GM19193 (cell line): ENCODE data around the gene AQP3.

Source experiments
- POLR2A ChIP-seq: IDR thresholded peaks from 4 replicates; pipeline ENCODE4 v1.6.1; 2011; ENCODE audit not compliant: insufficient read depth, insufficient read length; ENCODE audit errors: extremely low read depth

The AQP3 gene

GRCh38 chr9:33467526-33467925 lies 20.1 kb upstream of the AQP3 start:
- TF ChIP-seq POLR2A, result no peak

- no peak for TF ChIP-seq POLR2A
Observed at GRCh38 chr9:33466565-33467495, 19.4 kb upstream of the AQP3 start.

- no peak for TF ChIP-seq POLR2A
Observed at GRCh38 chr9:33465596-33466564, 18.5 kb upstream of the AQP3 start.

DNA sequence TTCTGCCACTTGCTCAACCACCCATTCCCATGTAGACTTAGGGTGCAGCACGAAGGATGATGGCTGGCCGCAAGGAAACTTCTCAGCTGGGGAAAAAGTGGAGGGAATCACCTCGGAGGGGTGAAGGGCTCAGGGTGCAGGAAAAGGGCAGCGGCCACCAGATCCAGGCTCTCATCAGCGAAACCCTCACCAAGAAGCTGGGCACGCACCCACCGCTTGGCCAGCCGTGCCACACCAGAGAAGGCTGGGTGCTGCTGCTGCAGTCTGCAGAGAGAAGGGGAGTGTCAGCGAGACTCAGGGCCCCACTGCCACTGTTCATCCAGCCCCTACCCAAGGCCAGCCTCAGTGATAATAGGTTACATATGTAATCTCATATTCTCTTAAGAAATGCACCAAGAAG lies 17.7 kb upstream of the AQP3 start:
- TF ChIP-seq POLR2A, result no peak

GRCh38 chr9:33464045-33464636 lies 16.7 kb upstream of the AQP3 start:
- TF ChIP-seq POLR2A, result no peak

- no peak for TF ChIP-seq POLR2A
Observed at GRCh38 chr9:33463151-33463550, 15.8 kb upstream of the AQP3 start.

DNA sequence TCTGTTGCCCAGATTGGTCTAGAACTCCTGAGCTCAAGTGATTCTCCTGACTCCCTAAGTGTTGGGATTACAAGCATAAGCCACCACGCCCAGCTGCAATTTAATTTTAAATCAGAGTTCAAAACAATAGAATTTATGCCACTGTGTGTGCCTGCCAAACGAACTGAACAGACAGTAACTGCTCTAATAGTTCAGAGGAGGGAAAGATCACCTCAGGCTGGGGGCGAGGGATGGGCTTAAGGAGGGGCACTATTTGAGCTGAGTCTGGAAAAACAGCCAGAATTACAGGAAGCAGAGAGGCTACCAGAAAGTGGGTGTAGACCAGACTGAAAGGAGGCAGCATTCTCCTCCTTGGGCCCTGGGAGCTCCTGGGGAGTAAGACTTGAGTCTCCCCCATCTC lies 14.1 kb upstream of the AQP3 start:
- no peak for TF ChIP-seq POLR2A

DNA sequence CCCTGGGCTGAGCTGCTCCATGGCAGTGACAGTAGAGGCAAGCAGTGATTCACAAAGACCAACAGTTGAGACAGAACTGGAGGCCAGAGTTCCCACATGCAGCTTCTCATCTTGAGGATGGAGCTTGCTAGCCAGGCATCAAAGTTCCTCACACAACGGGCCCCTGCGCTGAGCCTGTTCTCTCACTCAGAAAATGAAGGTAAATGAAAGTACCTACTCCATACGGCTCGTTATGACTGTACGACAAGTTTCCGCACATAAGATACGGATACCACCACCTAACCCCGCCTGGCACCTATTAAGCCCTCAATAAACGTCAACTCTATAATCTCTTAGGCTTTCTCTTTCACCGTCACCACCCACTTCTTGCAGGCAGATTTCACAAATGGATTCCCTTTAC lies 13.5 kb upstream of the AQP3 start:
- no peak for TF ChIP-seq POLR2A

- TF ChIP-seq POLR2A, result no peak
Observed at GRCh38 chr9:33459115-33459514, 11.7 kb upstream of the AQP3 start.

DNA sequence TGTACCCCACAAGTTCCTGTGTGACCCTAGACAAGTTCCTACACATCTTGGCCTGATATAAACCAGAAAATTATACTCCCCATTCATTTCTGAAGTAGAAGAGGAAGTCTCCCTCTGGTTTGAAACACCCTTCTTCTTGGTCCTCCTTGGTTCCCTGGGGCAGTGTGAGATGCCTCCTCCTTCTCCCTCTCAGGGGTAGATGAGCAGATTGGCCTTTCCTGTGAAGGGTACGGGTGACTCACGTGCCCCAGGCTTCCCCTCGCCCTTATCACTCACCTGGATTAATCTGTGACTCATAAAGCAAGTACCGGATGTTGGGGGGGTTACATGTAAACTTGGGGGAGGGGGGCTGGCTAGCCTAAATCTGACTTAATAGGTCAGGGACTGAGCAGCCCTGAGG lies 11.1 kb upstream of the AQP3 start:
- TF ChIP-seq POLR2A, result no peak

DNA sequence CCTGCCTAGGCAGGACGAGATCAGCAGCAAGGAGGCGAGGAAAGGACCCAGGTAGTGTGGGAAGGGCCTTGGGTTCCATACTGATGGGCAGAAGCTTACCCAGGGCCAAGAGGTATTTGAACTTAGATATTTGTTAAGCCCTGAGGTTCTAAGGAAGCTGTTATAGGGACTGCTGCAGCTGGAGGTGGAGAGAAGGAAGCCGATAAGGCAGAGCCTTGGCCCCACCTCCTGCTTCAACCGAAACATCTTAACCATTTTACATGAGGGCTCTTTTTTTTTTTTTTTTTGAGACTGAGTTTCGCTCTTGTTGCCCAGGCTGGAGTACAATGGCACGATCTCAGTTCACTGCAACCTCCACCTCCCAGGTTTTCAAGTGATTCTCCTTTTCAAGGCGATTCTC lies 8.6 kb upstream of the AQP3 start:
- no peak for TF ChIP-seq POLR2A

GRCh38 chr9:33453999-33454660 lies 6.7 kb upstream of the AQP3 start:
- TF ChIP-seq POLR2A, result no peak

DNA sequence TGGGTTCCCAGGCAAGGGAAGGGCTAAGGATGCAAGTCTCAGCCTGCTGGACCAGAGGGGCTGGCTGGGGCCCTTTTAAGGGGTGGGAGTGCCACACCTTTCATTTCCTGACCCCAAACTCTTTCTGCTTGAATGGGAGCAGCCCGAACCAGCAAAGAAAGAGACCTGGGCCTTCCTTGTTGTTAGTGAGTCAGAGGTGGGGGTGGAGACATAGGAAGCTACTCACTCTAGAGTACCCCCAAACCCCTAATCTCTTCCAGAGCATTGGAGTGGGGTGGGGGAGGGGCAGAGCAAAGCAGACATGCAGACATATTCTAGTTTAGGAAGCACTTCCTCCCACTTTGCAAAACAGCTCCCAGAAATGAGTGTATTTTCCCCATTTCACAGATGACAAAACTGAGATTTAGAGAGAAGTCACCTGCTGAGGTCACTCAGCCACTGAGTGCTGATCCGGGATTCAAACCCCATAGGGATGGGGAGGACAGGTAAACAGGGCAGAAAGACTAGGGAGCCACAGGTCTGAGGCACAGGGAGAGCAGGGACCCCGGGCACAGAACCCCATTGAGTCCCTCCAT lies 6.0 kb upstream of the AQP3 start:
- TF ChIP-seq POLR2A, result no peak

- no peak for TF ChIP-seq POLR2A
Observed at GRCh38 chr9:33452828-33453271, 5.5 kb upstream of the AQP3 start.
